ENCODE measurements around the gene MAB21L2. TPM values are rescaled to one million over a fixed set of nuclear protein-coding genes. Genes with fewer than 3 reads are reported as not detected.

MAB21L2 gene
- total and polyA plus RNA-seq, 2 experiments from 2014 or later: 0.39 TPM; not detected in 1

DNA sequence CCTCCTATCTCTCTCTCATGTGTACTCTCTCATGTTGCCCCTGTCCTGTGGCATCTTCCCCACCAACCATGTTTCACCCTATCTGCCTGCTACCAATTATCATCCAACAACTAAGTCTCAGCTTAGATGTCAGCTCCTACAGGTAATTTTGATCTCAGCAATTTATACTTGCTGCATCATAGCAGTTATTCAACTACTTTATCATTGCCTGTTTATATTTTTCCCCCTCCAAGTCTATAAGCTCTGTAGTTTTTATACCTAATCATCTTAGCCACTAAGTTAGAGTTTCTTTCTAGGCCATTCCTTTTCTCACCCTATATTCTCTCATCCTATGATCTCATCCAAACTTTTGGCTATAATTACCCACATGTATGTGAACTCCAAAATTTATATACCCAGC lies 50.7 kb downstream of the MAB21L2 start:
- Histone ChIP-seq H3K4me3 (no peak overlapping the region), H3K36me3 (ENCODE audit: insufficient read depth) (no peaks in the 10 kb centered on the region), H3K79me2 (replicated peaks; ENCODE audit: insufficient read depth) (no peaks in the 10 kb centered on the region), H3K9me2 (ENCODE audit: insufficient read depth) (no peaks in the 10 kb centered on the region; the same call in 1 of the 2 replicates), H3F3A (replicated peaks; ENCODE audit: low read depth) (no peaks in the 10 kb centered on the region), H2AFZ (no peak overlapping the region), H3K4me2 (no peak overlapping the region), H3K27ac (ENCODE audit: low read depth) (no peak overlapping the region), H3K27me3 (ENCODE audit: insufficient read depth) (no peaks in the 10 kb centered on the region), H3K4me1 (ENCODE audit: insufficient read depth) (no peaks in the 10 kb centered on the region), H4K20me1 (replicated peaks; ENCODE audit: insufficient read depth) (peaks cover 4% of the 10 kb centered on the region; the same call in 1 of the 2 replicates)
- Mint-ChIP-seq H3K4me1 (no peaks in the 10 kb centered on the region), H3K36me3 (ENCODE audit: low read depth) (no peaks in the 10 kb centered on the region), H3K9me3 (no peaks in the 10 kb centered on the region; the same call in 2 of the 3 replicates), H3K27ac (no peak overlapping the region), H3K4me3 (no peak overlapping the region), H3K27me3 (ENCODE audit: insufficient read depth, low read depth, poor library complexity) (no peaks in the 10 kb centered on the region)
- DNase-seq (ENCODE audit: low spot score): no peak
- ATAC-seq: no peak
- no peak for TF ChIP-seq NANOG (IDR thresholded peaks at IDR 0.05; ENCODE audit: borderline replicate concordance)
